GM13977 (cell line): ENCODE results near the gene RASGRF2.

ENCODE experiments used
- DNase-seq: peaks from one replicate; pipeline ENCODE4 v3.0.0; 2012; ENCODE audit warnings: low spot score
- CTCF ChIP-seq: IDR thresholded peaks from 2 replicates; pipeline ENCODE4 v1.5.1; 2012; ENCODE audit warnings: mild to moderate bottlenecking, control low read depth; ENCODE audit not compliant: insufficient read depth; ENCODE audit errors: extremely low read depth, missing control alignments
- in situ Hi-C: fragments of 300-500 bp; cut with MboI; formaldehyde crosslinking; loops from one replicate; pipeline ENCODE4 v1.12.0; 2022; ENCODE audit warnings: low sequenced_read_pairs, low pct_unique_long_range_greater_than_20kb, mixed read lengths, inconsistent platforms; ENCODE audit not compliant: unreplicated experiment

Gene RASGRF2

GRCh38 chr5:80959768-80960442 is at the start of gene RASGRF2:
TSS of gene RASGRF2 (plus strand) at chr5:80960363. CDS start at chr5:80960739, 376 bp downstream.
- peak; percentile 34 for DNase-seq
- in situ Hi-C loops, result no loop called here

GRCh38 chr5:80912479-80912878 is 47.7 kb upstream of the RASGRF2 start:
- DNase-seq, result no peak
- in situ Hi-C loops, result no loop called here
- TF ChIP-seq CTCF, result no peak

More at GRCh38 chr5:80959768-80960442, at the start of gene RASGRF2:
- no peak for TF ChIP-seq CTCF

GRCh38 chr5:80915716-80916115 is 44.4 kb upstream of the RASGRF2 start:
- no peak for TF ChIP-seq CTCF
- DNase-seq, result no peak
- in situ Hi-C loops, result no loop called here

GRCh38 chr5:80916676-80917075 is 43.5 kb upstream of the RASGRF2 start:
- no peak for TF ChIP-seq CTCF
- in situ Hi-C loops, result no loop called here
- DNase-seq, result no peak

- no peak for TF ChIP-seq CTCF
- in situ Hi-C loops, result no loop called here
- DNase-seq, result no peak
Measured at GRCh38 chr5:80917631-80918030, 42.5 kb upstream of the RASGRF2 start.

GRCh38 chr5:80919678-80920196 is 40.4 kb upstream of the RASGRF2 start:
- DNase-seq, result no peak
- TF ChIP-seq CTCF, result no peak
- in situ Hi-C loops, result no loop called here
